ENCODE measurements around the gene ZBTB43.
A peak's percentile ranks its signal among the peaks of the same experiment; 100 is the strongest.

Gene ZBTB43

DNA sequence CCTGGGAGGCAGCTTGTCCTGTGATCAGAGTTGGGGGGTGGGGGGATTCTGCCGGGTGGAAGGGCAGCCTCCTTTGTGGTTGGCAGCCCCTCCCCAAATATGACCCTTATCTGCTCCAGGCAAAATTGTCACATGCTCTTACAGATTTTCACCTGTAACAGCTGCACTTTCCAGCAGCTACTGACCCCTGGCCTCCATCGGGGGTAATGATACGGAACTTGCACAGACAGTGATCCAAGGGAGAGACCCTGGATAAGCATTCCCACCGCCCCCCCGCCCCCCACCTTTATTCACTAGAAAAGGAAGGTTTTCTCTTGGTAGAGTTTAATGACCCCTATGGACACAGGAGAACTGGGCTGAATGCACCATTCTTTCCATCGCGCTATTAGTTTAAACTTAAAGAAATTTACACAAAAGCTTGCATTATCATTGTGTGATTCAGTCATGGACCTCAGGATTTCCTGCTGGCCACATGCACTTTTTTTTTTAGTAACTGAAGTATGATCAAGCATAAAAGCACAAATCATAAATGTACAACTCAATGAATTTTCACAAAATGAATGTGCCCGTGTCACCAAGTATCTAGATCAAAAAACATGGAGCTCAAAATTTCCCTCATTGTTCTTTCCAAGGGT is 44.9 kb downstream of the ZBTB43 start:
- H3K36me3 ChIP-seq (ENCODE audit: control insufficient read depth, insufficient read depth, low read length, severe bottlenecking) = no peaks in the 10 kb centered on the region
- no peaks in the 10 kb centered on the region for H3K4me1 ChIP-seq (ENCODE audit: control insufficient read depth, insufficient read depth, low read length)
- H3K9ac ChIP-seq (ENCODE audit: low read length) = no peak overlapping the region
- DNase-seq (ENCODE audit: low read depth) = no peak
- H3K4me3 ChIP-seq (ENCODE audit: low read length) = no peak overlapping the region
- H3K27me3 ChIP-seq (replicated peaks; ENCODE audit: control insufficient read depth, insufficient read depth, low read length) = peaks cover 21% of the 10 kb centered on the region
- H3K9me3 ChIP-seq (ENCODE audit: control insufficient read depth, low read length) = no peaks in the 10 kb centered on the region

GRCh38 chr9:126851286-126851880 is 46.5 kb downstream of the ZBTB43 start:
- Histone ChIP-seq H3K27me3 (replicated peaks; ENCODE audit: control insufficient read depth, insufficient read depth, low read length) (peaks cover 28% of the 10 kb centered on the region), H3K36me3 (ENCODE audit: control insufficient read depth, insufficient read depth, low read length, severe bottlenecking) (no peaks in the 10 kb centered on the region)
- DNase-seq (ENCODE audit: low read depth) = no peak

GRCh38 chr9:126852086-126852688 is 47.3 kb downstream of the ZBTB43 start:
- Histone ChIP-seq H3K9ac (ENCODE audit: low read length) (no peak overlapping the region), H3K27me3 (replicated peaks; ENCODE audit: control insufficient read depth, insufficient read depth, low read length) (peaks cover 34% of the 10 kb centered on the region), H3K9me3 (ENCODE audit: control insufficient read depth, low read length) (no peaks in the 10 kb centered on the region), H3K4me1 (ENCODE audit: control insufficient read depth, insufficient read depth, low read length) (no peaks in the 10 kb centered on the region), H3K4me3 (ENCODE audit: low read length) (no peak overlapping the region), H3K36me3 (ENCODE audit: control insufficient read depth, insufficient read depth, low read length, severe bottlenecking) (no peaks in the 10 kb centered on the region)
- no peak for DNase-seq (ENCODE audit: low read depth)

More at GRCh38 chr9:126851286-126851880, 46.5 kb downstream of the ZBTB43 start:
- Histone ChIP-seq H3K4me1 (ENCODE audit: control insufficient read depth, insufficient read depth, low read length) (no peaks in the 10 kb centered on the region), H3K4me3 (ENCODE audit: low read length) (no peak overlapping the region), H3K9ac (ENCODE audit: low read length) (no peak overlapping the region), H3K9me3 (ENCODE audit: control insufficient read depth, low read length) (no peaks in the 10 kb centered on the region)

DNA sequence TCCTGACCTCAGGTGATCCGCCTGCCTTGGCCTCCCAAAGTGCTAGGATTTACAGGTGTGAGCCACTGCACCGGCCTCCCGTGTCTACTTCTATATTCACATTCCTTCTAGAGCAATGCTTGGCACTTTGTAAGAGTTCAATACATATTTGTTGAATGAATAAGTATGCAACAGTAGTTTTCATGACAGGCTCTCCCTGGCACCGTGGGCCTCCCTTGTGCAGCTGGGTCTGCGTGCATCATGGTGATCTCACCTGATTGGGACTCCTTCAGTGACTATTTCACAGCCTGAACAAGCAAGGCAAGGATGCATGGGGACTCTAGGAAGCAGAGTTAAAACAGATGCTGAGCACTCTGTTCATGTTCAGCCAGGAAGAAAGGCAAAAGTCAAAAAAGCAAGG is 48.8 kb downstream of the ZBTB43 start:
- no peaks in the 10 kb centered on the region for H3K9me3 ChIP-seq (ENCODE audit: control insufficient read depth, low read length)
- H3K4me3 ChIP-seq (ENCODE audit: low read length) = no peak overlapping the region
- H3K9ac ChIP-seq (ENCODE audit: low read length) = no peak overlapping the region
- peaks cover 42% of the 10 kb centered on the region for H3K27me3 ChIP-seq (replicated peaks; ENCODE audit: control insufficient read depth, insufficient read depth, low read length)
- H3K36me3 ChIP-seq (ENCODE audit: control insufficient read depth, insufficient read depth, low read length, severe bottlenecking) = no peaks in the 10 kb centered on the region
- DNase-seq (ENCODE audit: low read depth) = peak; percentile 40
- H3K4me1 ChIP-seq (ENCODE audit: control insufficient read depth, insufficient read depth, low read length) = no peaks in the 10 kb centered on the region

DNA sequence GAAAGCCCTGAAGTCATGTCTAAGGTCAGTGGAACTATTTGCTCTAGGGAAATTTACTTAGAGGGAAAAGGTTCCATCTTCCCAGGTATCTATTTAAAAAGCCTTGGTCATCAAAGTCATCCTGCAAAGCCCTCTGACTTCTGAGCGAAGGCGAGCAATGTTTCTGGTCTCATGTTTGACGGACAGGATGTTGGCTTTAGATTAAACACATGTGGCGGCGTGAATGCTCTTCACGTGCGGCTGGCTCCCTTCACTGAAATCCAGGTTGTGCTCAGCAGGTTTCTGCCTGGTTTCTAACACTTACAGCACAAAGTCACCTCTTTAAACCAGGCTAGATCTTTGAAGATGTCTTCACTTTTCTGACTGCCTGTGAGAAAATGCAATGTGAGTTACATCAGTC is 49.9 kb downstream of the ZBTB43 start:
- no peaks in the 10 kb centered on the region for H3K4me1 ChIP-seq (ENCODE audit: control insufficient read depth, insufficient read depth, low read length)
- no peak for DNase-seq (ENCODE audit: low read depth)
- peaks cover 42% of the 10 kb centered on the region for H3K27me3 ChIP-seq (replicated peaks; ENCODE audit: control insufficient read depth, insufficient read depth, low read length)
- H3K9ac ChIP-seq (ENCODE audit: low read length) = no peak overlapping the region
- H3K36me3 ChIP-seq (ENCODE audit: control insufficient read depth, insufficient read depth, low read length, severe bottlenecking) = no peaks in the 10 kb centered on the region
- no peaks in the 10 kb centered on the region for H3K9me3 ChIP-seq (ENCODE audit: control insufficient read depth, low read length)
- H3K4me3 ChIP-seq (ENCODE audit: low read length) = no peak overlapping the region

DNA sequence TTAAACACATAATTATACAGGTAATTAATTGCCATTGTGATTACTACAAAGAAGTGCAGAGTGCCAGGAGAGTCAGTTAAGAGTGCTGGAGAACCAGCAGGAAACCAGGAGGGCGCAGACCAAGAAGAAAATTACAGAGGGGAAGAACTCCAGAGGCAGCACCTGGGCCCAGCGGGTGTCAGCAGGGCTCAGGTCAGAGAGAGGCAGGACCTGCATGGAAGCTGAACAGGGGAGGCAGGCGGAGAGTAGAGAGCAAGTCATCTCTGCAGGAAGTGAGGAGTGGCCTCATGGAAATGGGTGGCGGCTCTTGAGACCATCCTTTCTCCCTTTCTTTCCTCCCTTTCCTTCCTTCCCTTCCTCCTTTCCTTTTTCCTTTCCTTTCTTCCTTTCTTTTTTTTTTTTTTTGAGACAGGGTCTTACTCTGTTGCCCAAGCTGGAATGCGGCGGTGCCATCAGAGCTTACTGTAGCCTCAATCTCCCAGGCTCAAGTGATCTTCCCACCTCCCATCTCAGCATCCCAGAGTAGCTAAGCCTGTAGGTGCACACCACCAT is 51.6 kb downstream of the ZBTB43 start:
- Histone ChIP-seq H3K9ac (ENCODE audit: low read length) (no peak overlapping the region), H3K27me3 (replicated peaks; ENCODE audit: control insufficient read depth, insufficient read depth, low read length) (peaks cover 37% of the 10 kb centered on the region), H3K9me3 (ENCODE audit: control insufficient read depth, low read length) (no peaks in the 10 kb centered on the region), H3K4me3 (ENCODE audit: low read length) (no peak overlapping the region), H3K36me3 (ENCODE audit: control insufficient read depth, insufficient read depth, low read length, severe bottlenecking) (no peaks in the 10 kb centered on the region), H3K4me1 (ENCODE audit: control insufficient read depth, insufficient read depth, low read length) (peaks cover 3% of the 10 kb centered on the region)
- DNase-seq (ENCODE audit: low read depth) = no peak

- no peaks in the 10 kb centered on the region for H3K36me3 ChIP-seq (ENCODE audit: control insufficient read depth, insufficient read depth, low read length, severe bottlenecking)
- no peak overlapping the region for H3K9ac ChIP-seq (ENCODE audit: low read length)
- no peak overlapping the region for H3K4me3 ChIP-seq (ENCODE audit: low read length)
- no peak for DNase-seq (ENCODE audit: low read depth)
- H3K9me3 ChIP-seq (ENCODE audit: control insufficient read depth, low read length) = no peaks in the 10 kb centered on the region
- peaks cover 13% of the 10 kb centered on the region for H3K4me1 ChIP-seq (ENCODE audit: control insufficient read depth, insufficient read depth, low read length)
- peaks cover 28% of the 10 kb centered on the region for H3K27me3 ChIP-seq (replicated peaks; ENCODE audit: control insufficient read depth, insufficient read depth, low read length)
Measured at GRCh38 chr9:126857261-126857960, 52.6 kb downstream of the ZBTB43 start.

DNA sequence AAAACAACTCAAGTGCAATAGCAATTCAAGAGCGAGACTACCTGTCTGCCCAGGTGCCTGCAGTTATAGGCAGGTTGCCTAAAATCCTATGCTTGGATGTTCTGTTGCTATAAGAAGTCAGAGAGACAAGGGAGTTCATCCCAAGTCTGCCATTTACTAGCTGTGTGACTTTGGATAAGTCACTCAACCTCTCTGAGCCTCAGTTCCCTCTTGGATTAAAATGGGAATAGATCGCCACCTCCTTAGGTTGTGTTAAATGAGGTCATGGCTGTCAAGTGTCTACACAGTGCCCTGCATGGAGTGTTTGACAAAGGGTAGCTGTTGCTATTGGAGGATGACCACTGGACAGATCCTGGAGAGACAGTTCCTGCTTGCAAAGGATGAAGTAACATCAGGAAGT is 54.3 kb downstream of the ZBTB43 start:
- Histone ChIP-seq H3K4me1 (ENCODE audit: control insufficient read depth, insufficient read depth, low read length) (peaks cover 25% of the 10 kb centered on the region), H3K27me3 (replicated peaks; ENCODE audit: control insufficient read depth, insufficient read depth, low read length) (peaks cover 20% of the 10 kb centered on the region), H3K9ac (ENCODE audit: low read length) (no peak overlapping the region), H3K9me3 (ENCODE audit: control insufficient read depth, low read length) (no peaks in the 10 kb centered on the region), H3K4me3 (ENCODE audit: low read length) (no peak overlapping the region), H3K36me3 (ENCODE audit: control insufficient read depth, insufficient read depth, low read length, severe bottlenecking) (peaks cover 3% of the 10 kb centered on the region)
- no peak for DNase-seq (ENCODE audit: low read depth)

GRCh38 chr9:126860077-126860756 is 55.4 kb downstream of the ZBTB43 start, which contains the start of gene ZBTB34:
ZBTB34 (plus strand) TSS chr9:126860639; CDS start chr9:126879400, 18,761 bp downstream.
- Histone ChIP-seq H3K36me3 (ENCODE audit: control insufficient read depth, insufficient read depth, low read length, severe bottlenecking) (peaks cover 11% of the 10 kb centered on the region), H3K4me1 (ENCODE audit: control insufficient read depth, insufficient read depth, low read length) (peaks cover 25% of the 10 kb centered on the region), H3K9ac (ENCODE audit: low read length) (peak within 1 kb of the TSS; percentile 90), H3K9me3 (ENCODE audit: control insufficient read depth, low read length) (no peaks in the 10 kb centered on the region), H3K27me3 (replicated peaks; ENCODE audit: control insufficient read depth, insufficient read depth, low read length) (peaks cover 20% of the 10 kb centered on the region), H3K4me3 (ENCODE audit: low read length) (peak within 1 kb of the TSS; percentile 95)
- peak; percentile 84 for DNase-seq (ENCODE audit: low read depth)

GRCh38 chr9:126860757-126861466 is 56.1 kb downstream of the ZBTB43 start:
- Histone ChIP-seq H3K27me3 (replicated peaks; ENCODE audit: control insufficient read depth, insufficient read depth, low read length) (peaks cover 18% of the 10 kb centered on the region), H3K4me3 (ENCODE audit: low read length) (peak overlapping the region; percentile 95), H3K4me1 (ENCODE audit: control insufficient read depth, insufficient read depth, low read length) (peaks cover 25% of the 10 kb centered on the region), H3K9me3 (ENCODE audit: control insufficient read depth, low read length) (no peaks in the 10 kb centered on the region), H3K36me3 (ENCODE audit: control insufficient read depth, insufficient read depth, low read length, severe bottlenecking) (peaks cover 17% of the 10 kb centered on the region), H3K9ac (ENCODE audit: low read length) (peak overlapping the region; percentile 90)
- DNase-seq (ENCODE audit: low read depth) = peak; percentile 63
